Activated naive CD4-positive, alpha-beta T cell treated with anti-CD3 and anti-CD28 coated beads, Interleukin-2, amount 50 U/mL, for 72 hours (primary cell): Measurements from ENCODE around the gene CEBPA. TPM values are rescaled to one million over a fixed set of nuclear protein-coding genes. Genes with fewer than 3 reads are reported as not detected.

Source experiments
- ATAC-seq, 2 donors: fragments of 150-1000 bp; cut with Tn5 transposase; 2 replicates each; pipeline ENCODE4 v1.10.0; 2021; ENCODE audit warnings: mild to moderate bottlenecking in 2 of 2, moderate library complexity in 2 of 2
- DNase-seq, 2 donors: peaks; one replicate each; pipeline ENCODE4 v3.0.0; 2021 to 2022; ENCODE audit warnings: low spot score in 2 of 2
- H3K27ac Mint-ChIP-seq, 2 donors: one replicate each; pipeline ENCODE4 v1.8.0; 2022; ENCODE audit warnings: mild to moderate bottlenecking in 2 of 2, mixed read lengths in 2 of 2
- H3K36me3 Mint-ChIP-seq, 2 donors: one replicate each; pipeline ENCODE4 v1.8.0; 2022; ENCODE audit warnings: mixed read lengths in 2 of 2
- H3K9me3 Mint-ChIP-seq, 2 donors: one replicate each; pipeline ENCODE4 v1.8.0; 2022; ENCODE audit warnings: mixed read lengths in 2 of 2
- total RNA-seq, 2 donors: library from RNA; stranded (reverse); gene quantifications; one replicate each; pipeline ENCODE4 v1.2.3, GENCODE V29; 2022

Gene CEBPA
- total RNA-seq, 2 donors from 2014 or later, result 0.49 TPM; not detected in 1

DNA sequence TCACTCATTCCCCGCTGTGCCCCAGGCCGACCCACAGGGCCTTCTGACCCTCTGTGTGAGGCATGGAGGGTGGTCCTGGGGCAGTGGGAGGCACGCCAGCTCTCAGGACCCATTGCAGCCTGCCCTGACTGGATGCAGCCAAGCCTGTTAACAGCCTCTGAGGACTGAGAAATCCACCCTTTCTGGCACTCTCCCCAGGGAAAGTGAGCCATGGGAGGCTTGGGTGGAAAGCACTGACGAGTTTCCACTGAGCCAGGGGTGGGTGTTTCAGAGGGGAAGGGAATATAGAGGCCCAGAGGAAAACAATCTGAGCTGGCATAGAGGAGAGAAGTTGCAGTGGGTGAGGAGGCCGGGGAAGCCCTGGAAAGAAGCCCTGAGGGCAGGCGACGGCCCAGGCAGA, 46.1 kb downstream of the CEBPA start:
- H3K36me3 Mint-ChIP-seq, result peaks cover 0 to 6% of the 10 kb centered on the region in 2 donors
- no peak for ATAC-seq

DNA sequence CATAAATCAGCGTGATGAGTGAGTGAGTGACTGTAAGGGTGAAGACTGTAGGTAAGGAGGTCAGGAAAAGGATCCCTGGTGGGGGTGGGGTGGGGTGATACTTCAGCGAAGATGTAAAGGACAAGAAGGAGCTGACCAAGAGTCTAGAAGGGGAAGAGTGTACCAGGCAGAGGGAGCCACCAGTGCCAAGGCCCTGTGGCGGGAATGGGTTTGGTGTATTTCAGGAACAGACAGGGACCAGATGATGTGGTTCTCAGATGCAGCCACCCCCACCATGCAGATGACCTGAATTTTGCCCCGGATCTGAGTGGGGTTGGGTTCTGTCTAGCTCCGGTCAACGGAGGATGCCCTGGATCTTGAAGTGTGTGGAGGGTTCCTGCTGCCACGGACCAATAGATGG, 46.6 kb downstream of the CEBPA start:
- Mint-ChIP-seq H3K9me3 (no peaks in the 10 kb centered on the region), H3K36me3 (peaks cover 0 to 6% of the 10 kb centered on the region in 2 donors), H3K27ac (no peak overlapping the region)
- ATAC-seq (no peak), DNase-seq (no peak)

More for the DNA sequence above, 46.1 kb downstream of the CEBPA start:
- no peak for DNase-seq
- Mint-ChIP-seq H3K9me3 (no peaks in the 10 kb centered on the region), H3K27ac (no peak overlapping the region)

DNA sequence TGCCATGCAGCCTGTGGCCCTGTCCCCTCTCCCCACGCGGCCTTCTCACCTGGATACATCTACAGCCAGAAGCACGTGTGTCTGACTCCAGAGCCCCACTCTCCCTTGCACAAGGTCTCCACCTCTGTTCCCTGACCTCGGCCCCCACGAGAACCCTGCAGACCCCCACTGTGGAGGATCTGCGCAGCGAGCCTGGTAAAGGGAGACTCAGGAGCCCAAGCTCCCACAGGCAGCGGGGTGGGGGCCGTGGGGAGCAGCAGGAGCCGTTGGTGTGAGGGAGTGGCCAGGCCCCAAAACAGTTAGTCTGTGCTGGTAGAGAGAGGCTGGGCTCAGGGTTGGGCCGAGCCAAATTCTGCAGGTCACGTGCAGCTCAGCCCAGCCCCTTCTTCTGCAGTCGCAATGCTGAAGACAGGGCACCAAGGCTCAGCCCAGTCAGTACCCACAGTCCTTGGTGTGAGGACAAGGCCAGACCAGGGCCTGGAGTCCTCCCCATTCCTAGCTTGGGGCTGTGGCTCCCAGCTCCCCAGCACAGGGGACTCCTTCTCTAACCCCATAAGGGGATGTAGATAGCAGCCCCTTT, 48.0 kb downstream of the CEBPA start:
- Mint-ChIP-seq H3K9me3 (no peaks in the 10 kb centered on the region), H3K27ac (no peak overlapping the region), H3K36me3 (peaks cover 0 to under 1% of the 10 kb centered on the region in 2 donors)
- ATAC-seq (no peak), DNase-seq (no peak)

DNA sequence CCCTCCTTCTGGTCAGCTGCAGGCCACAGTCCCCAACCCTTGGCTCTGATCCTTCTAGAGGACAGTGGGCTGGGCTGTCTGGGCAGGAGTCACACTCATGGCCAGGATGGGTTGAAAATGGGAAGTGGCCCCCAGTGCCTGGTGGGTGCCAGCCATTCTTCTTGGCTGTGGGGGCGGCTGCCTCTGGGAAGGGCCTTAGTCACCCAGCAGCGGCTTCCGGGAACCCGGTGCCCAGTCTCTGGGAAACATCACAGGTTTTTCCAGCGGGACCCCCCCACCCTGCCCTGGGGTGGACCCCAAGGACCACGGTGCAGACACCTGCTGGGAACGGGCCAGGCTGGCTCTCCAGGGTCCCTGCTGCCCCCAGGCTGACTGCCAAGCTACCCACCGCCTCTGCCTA, 49.4 kb downstream of the CEBPA start:
- H3K36me3 Mint-ChIP-seq, result no peaks in the 10 kb centered on the region
- no peaks in the 10 kb centered on the region for H3K9me3 Mint-ChIP-seq
- DNase-seq (no peak), ATAC-seq (no peak)
- H3K27ac Mint-ChIP-seq, result no peak overlapping the region

DNA sequence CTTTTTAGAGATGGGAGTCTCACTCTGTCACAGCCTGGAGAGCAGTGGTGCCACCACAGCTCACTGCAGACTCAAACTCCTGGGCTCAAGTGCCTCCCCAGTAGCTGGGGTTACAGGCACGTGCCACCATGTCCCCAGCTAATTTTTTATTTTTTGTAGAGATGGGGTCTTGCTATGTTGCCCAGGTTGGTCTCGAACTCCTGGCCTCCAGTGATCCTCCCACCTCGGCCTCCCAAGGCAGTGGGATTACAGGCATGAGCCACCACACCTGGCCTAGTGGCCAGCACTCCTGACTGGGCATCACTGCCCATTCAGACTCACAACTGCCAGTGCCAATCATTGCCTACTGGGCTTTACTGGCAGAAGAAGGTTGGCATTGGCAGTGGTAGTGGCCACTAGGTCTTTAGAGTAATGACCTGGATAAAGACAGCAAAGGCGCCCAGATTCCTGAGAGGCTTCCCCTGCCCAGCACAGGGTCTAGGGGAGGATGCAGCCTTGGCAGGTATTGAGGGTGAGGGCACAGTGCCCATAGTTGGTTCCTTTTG, 49.8 kb downstream of the CEBPA start:
- Mint-ChIP-seq H3K36me3 (no peaks in the 10 kb centered on the region), H3K9me3 (no peaks in the 10 kb centered on the region), H3K27ac (no peak overlapping the region)
- no peak for DNase-seq
- no peak for ATAC-seq

DNA sequence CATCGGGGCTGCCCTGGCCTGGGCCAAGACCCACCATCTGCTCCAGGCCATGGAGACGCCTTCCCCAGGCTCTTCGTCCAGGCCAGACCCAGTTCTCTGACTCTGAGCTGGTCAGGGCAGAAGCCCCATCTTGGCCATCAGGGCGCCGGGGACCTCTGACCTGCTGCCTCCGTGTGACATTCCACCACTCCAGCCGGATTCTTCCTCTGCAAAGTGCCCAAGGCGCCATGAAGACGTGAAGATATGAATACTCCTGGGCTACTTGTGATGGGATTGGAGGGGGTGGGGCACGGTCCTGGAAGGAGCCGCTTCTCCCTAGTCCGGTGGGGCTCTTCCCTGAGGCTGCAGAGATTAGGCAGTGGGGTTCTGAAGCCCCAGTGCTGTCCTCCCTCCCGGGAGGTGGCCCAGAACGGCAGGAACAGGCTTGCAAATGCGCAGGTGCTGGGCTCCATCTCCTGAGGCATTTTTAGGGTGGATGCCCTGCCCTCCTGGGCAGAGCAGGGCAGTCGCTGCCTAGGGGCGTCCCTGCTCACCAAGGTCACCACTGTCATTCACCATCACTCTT, 50.7 kb downstream of the CEBPA start:
- Mint-ChIP-seq H3K9me3 (no peaks in the 10 kb centered on the region), H3K27ac (no peak overlapping the region), H3K36me3 (no peaks in the 10 kb centered on the region)
- ATAC-seq (no peak), DNase-seq (no peak)

DNA sequence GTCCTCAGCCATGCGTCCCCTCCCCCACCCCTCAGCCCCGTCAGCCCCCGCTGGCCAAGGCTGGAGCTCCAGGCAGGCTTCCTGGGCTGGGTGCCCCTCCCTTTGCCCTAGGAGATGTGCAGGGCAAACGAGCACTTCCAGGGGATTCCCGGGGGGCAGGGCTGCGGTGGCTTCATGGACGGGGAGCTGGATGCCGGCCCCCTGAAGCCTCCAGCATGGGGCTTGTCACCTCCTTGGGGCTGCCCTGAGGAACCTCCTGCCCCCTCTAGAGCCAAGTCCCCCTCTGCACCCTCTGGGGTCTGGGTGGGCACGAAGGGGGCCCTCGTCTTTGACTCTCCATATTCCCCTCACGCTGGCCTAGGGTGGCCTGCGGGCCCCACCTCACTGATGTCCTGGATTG, 51.3 kb downstream of the CEBPA start:
- Mint-ChIP-seq H3K9me3 (no peaks in the 10 kb centered on the region), H3K27ac (no peak overlapping the region), H3K36me3 (no peaks in the 10 kb centered on the region)
- ATAC-seq, result no peak
- DNase-seq, result no peak

DNA sequence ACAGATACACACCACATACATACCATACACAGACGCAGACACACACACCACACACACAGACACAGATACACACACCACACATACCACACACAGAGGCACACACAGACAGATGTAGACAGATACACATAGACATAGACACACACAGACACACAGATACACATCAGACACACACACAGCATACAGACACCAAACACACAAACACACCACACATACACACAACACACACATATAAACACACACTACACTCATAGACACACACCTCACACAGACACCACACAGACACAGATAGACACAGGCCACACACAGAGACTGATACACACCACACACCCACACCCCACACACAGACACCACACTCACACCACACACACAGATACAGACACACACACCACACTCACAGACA, 51.8 kb downstream of the CEBPA start:
- Mint-ChIP-seq H3K27ac (no peak overlapping the region), H3K9me3 (no peaks in the 10 kb centered on the region)
- ATAC-seq, result no peak

More for the DNA sequence above, 51.8 kb downstream of the CEBPA start:
- no peak for DNase-seq
- H3K36me3 Mint-ChIP-seq, result peaks cover 0 to 2% of the 10 kb centered on the region in 2 donors

Other genes starting within 250 kb of the CEBPA start
- 1 to 10 TPM; 2.0 to 4.7 TPM for gene RHPN2, start 237.6 kb downstream of the CEBPA start, total RNA-seq
- gene GPATCH1, start 221.4 kb downstream of the CEBPA start, total RNA-seq, result 10 to 100 TPM; 12.9 to 15.6 TPM
- gene WDR88, start 170.4 kb downstream of the CEBPA start, total RNA-seq, result not detected
- under 1 TPM in 1 of 2 donors, not detected in 1; 0.82 TPM for gene LRP3, start 108.2 kb downstream of the CEBPA start, total RNA-seq
- gene SLC7A10, start 76.7 kb downstream of the CEBPA start, total RNA-seq, result not detected
- gene CEBPG, start 71.2 kb upstream of the CEBPA start, total RNA-seq, result 10 to 100 TPM; 20.3 to 28.8 TPM
- gene PEPD, start 219.3 kb upstream of the CEBPA start, total RNA-seq, result 10 to 100 TPM; 27.9 to 35.2 TPM